ENCODE measurements around the gene RNF44. TPM values are rescaled to one million over a fixed set of nuclear protein-coding genes. Genes with fewer than 3 reads are reported as not detected.

RNF44 gene
- polyA plus RNA-seq, 1 experiment: 4.0 TPM

- Histone ChIP-seq H3K4me3 (ENCODE audit: low read depth, low read length) (no peak overlapping the region), H3K9me3 (ENCODE audit: control insufficient read depth, insufficient read depth, low read length) (no peaks in the 10 kb centered on the region; the same call in 1 of the 2 replicates), H3K27me3 (ENCODE audit: control insufficient read depth, insufficient read depth, low read length) (no peaks in the 10 kb centered on the region), H3K27ac (ENCODE audit: low read depth, low read length) (no peak overlapping the region)
- CTCF ChIA-PET: no interaction called here
- DNase-seq (ENCODE audit: low read depth, low spot score): no peak
- POLR2A ChIA-PET: no interaction called here
- no peak for TF ChIP-seq CTCF (IDR thresholded peaks at IDR 0.05; ENCODE audit: low read depth, low read length)
Observed at GRCh38 chr5:176529116-176529740, 8.0 kb downstream of the RNF44 start.

GRCh38 chr5:176528761-176529115, 8.5 kb downstream of the RNF44 start:
- DNase-seq (ENCODE audit: low read depth, low spot score): no peak
- POLR2A ChIA-PET: no interaction called here
- H3K9me3 ChIP-seq (ENCODE audit: control insufficient read depth, insufficient read depth, low read length): no peaks in the 10 kb centered on the region; the same call in 1 of the 2 replicates
- CTCF ChIA-PET: no interaction called here
- no peak overlapping the region for H3K27ac ChIP-seq (ENCODE audit: low read depth, low read length)
- no peaks in the 10 kb centered on the region for H3K27me3 ChIP-seq (ENCODE audit: control insufficient read depth, insufficient read depth, low read length)
- no peak overlapping the region for H3K4me3 ChIP-seq (ENCODE audit: low read depth, low read length)
- no peak for TF ChIP-seq CTCF (IDR thresholded peaks at IDR 0.05; ENCODE audit: low read depth, low read length)

- H3K27me3 ChIP-seq (ENCODE audit: control insufficient read depth, insufficient read depth, low read length): no peaks in the 10 kb centered on the region
- no peaks in the 10 kb centered on the region; the same call in 1 of the 2 replicates for H3K9me3 ChIP-seq (ENCODE audit: control insufficient read depth, insufficient read depth, low read length)
- no peak for TF ChIP-seq CTCF (IDR thresholded peaks at IDR 0.05; ENCODE audit: low read depth, low read length)
- ChIA-PET CTCF (no interaction called here), POLR2A (no interaction called here)
- no peak overlapping the region for H3K4me3 ChIP-seq (ENCODE audit: low read depth, low read length)
- no peak overlapping the region for H3K27ac ChIP-seq (ENCODE audit: low read depth, low read length)
- no peak for DNase-seq (ENCODE audit: low read depth, low spot score)
Observed at GRCh38 chr5:176528301-176528700, 8.9 kb downstream of the RNF44 start.

GRCh38 chr5:176527246-176528222, 9.7 kb downstream of the RNF44 start:
- DNase-seq (ENCODE audit: low read depth, low spot score): no peak
- Histone ChIP-seq H3K9me3 (ENCODE audit: control insufficient read depth, insufficient read depth, low read length) (no peaks in the 10 kb centered on the region), H3K27me3 (ENCODE audit: control insufficient read depth, insufficient read depth, low read length) (no peaks in the 10 kb centered on the region), H3K4me3 (ENCODE audit: low read depth, low read length) (no peak overlapping the region), H3K27ac (ENCODE audit: low read depth, low read length) (no peak overlapping the region)
- ChIA-PET POLR2A (no interaction called here), CTCF (interaction anchor here (1.0 kb wide), 1 partner anchor 16 kb away, joined by 3 read pairs; no protein-coding TSS in a partner anchor)
- no peak for TF ChIP-seq CTCF (IDR thresholded peaks at IDR 0.05; ENCODE audit: low read depth, low read length)

GRCh38 chr5:176526462-176526861, 10.7 kb downstream of the RNF44 start:
- no peaks in the 10 kb centered on the region for H3K27me3 ChIP-seq (ENCODE audit: control insufficient read depth, insufficient read depth, low read length)
- no peak for DNase-seq (ENCODE audit: low read depth, low spot score)
- TF ChIP-seq CTCF (IDR thresholded peaks at IDR 0.05; ENCODE audit: low read depth, low read length): no peak
- no peaks in the 10 kb centered on the region for H3K9me3 ChIP-seq (ENCODE audit: control insufficient read depth, insufficient read depth, low read length)
- H3K4me3 ChIP-seq (ENCODE audit: low read depth, low read length): no peak overlapping the region
- ChIA-PET POLR2A (no interaction called here), CTCF (interaction anchor here (1.0 kb wide), 1 partner anchor 17 kb away, joined by 3 read pairs; no protein-coding TSS in a partner anchor)
- H3K27ac ChIP-seq (ENCODE audit: low read depth, low read length): no peak overlapping the region

Measured in AG04450 (cell line).